SK-N-SH treated with all-trans-retinoic acid at 6 μM for 48 hours (cell line): ENCODE data around the gene NFKB1.

Source experiments
- CREB5 ChIP-seq: fragments of 250-450 bp; sonication (Bioruptor Pico); IDR thresholded peaks from 2 replicates; pipeline ENCODE4 v1.5.1; 2020; ENCODE audit warnings: low read depth, mild to moderate bottlenecking, moderate library complexity
- TF ChIP-seq, protein P1 (sequence below): fragments of 250-450 bp; sonication (Bioruptor Pico); IDR thresholded peaks from 2 replicates; pipeline ENCODE4 v1.8.0; 2021; ENCODE audit warnings: low read depth, mild to moderate bottlenecking, moderate library complexity, borderline replicate concordance

- TF ChIP-seq, protein P1, sequence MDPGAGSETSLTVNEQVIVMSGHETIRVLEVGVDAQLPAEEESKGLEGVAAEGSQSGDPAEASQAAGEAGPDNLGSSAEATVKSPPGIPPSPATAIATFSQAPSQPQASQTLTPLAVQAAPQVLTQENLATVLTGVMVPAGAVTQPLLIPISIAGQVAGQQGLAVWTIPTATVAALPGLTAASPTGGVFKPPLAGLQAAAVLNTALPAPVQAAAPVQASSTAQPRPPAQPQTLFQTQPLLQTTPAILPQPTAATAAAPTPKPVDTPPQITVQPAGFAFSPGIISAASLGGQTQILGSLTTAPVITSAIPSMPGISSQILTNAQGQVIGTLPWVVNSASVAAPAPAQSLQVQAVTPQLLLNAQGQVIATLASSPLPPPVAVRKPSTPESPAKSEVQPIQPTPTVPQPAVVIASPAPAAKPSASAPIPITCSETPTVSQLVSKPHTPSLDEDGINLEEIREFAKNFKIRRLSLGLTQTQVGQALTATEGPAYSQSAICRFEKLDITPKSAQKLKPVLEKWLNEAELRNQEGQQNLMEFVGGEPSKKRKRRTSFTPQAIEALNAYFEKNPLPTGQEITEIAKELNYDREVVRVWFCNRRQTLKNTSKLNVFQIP (CRISPR knock-in tag) = no peak
- no peak for TF ChIP-seq CREB5 (CRISPR knock-in tag)
Observed at GRCh38 chr4:102505708-102506107, 4.5 kb downstream of the NFKB1 start.
